Stomach smooth muscle (tissue), 2 donors: Measurements from ENCODE around the gene FHOD3.

Source experiments
- H3K27ac ChIP-seq: one replicate; pipeline ENCODE4 v1.7.0; 2013; ENCODE audit warnings: mild to moderate bottlenecking, low read length, inconsistent platforms
- H3K27me3 ChIP-seq, 2 donors: one replicate each; pipeline ENCODE4 v1.7.0; 2013; ENCODE audit warnings: low read length in 2 of 2; ENCODE audit not compliant: insufficient read depth in 2 of 2, control insufficient read depth in 1 of 2
- H3K36me3 ChIP-seq, 2 donors: one replicate each; pipeline ENCODE4 v1.7.0; 2013; ENCODE audit warnings: low read length in 2 of 2; ENCODE audit not compliant: control insufficient read depth in 2 of 2, insufficient read depth in 2 of 2
- H3K4me1 ChIP-seq: one replicate; pipeline ENCODE4 v1.7.0; 2013; ENCODE audit warnings: low read length; ENCODE audit not compliant: control insufficient read depth, insufficient read depth
- H3K4me3 ChIP-seq, 2 donors: one replicate each; pipeline ENCODE4 v1.7.0; 2013; ENCODE audit warnings: low read length in 2 of 2
- H3K9ac ChIP-seq, 2 donors: one replicate each; pipeline ENCODE4 v1.7.0; 2013; ENCODE audit warnings: low read length in 2 of 2, mild to moderate bottlenecking in 1 of 2
- H3K9me3 ChIP-seq, 2 donors: one replicate each; pipeline ENCODE4 v1.7.0; 2013; ENCODE audit warnings: low read length in 2 of 2; ENCODE audit not compliant: control insufficient read depth in 2 of 2
- donor health status: healthy.
- donor health status: Pancreatic carcinoma.

Gene FHOD3

DNA sequence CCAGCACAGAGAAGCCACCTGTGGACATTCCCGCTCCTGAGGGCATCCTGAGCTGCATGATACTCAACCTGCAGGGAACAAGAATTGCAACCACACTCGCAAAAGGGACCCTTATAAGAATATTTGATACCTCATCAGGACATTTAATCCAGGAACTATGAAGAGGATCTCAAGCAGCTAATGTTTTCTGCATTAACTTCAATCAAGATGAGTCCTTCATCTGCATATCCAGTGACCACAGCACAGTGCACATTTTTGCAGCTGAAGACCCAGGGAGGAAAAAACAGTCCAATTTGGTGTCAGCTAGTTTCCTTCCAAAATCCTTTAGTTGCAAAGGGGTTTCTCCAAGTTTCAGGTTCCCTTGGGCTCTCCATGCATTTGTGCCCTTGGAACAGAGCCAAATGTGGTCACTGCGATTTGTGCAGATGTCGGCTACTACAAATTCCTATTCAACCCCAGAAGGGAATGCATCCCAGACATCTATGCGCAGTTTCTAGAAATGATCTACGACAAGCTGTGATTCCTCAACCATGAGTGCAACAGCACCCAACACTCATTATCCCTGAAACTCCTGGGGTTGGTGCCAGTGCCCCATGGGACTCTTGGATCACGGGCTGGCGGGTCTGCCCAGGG, 23.3 kb upstream of the FHOD3 start:
- peaks cover 3 to 6% of the 10 kb centered on the region in 2 donors for H3K27me3 ChIP-seq
- no peak overlapping the region for H3K4me3 ChIP-seq
- no peak overlapping the region for H3K27ac ChIP-seq
- no peak overlapping the region for H3K9ac ChIP-seq
- H3K4me1 ChIP-seq, result no peaks in the 10 kb centered on the region
- no peaks in the 10 kb centered on the region for H3K36me3 ChIP-seq
- no peaks in the 10 kb centered on the region for H3K9me3 ChIP-seq

GRCh38 chr18:36275561-36275960, 22.0 kb upstream of the FHOD3 start:
- Histone ChIP-seq H3K27me3 (peaks cover 3 to 5% of the 10 kb centered on the region in 2 donors), H3K27ac (no peak overlapping the region), H3K4me1 (no peaks in the 10 kb centered on the region), H3K36me3 (no peaks in the 10 kb centered on the region), H3K9ac (no peak overlapping the region), H3K9me3 (no peaks in the 10 kb centered on the region), H3K4me3 (no peak overlapping the region)

GRCh38 chr18:36279001-36279400, 18.5 kb upstream of the FHOD3 start:
- peaks cover 5% of the 10 kb centered on the region in 2 donors for H3K27me3 ChIP-seq
- no peak overlapping the region for H3K9ac ChIP-seq
- H3K36me3 ChIP-seq, result no peaks in the 10 kb centered on the region
- H3K27ac ChIP-seq, result no peak overlapping the region
- H3K4me3 ChIP-seq, result no peak overlapping the region
- H3K9me3 ChIP-seq, result no peaks in the 10 kb centered on the region
- no peaks in the 10 kb centered on the region for H3K4me1 ChIP-seq

DNA sequence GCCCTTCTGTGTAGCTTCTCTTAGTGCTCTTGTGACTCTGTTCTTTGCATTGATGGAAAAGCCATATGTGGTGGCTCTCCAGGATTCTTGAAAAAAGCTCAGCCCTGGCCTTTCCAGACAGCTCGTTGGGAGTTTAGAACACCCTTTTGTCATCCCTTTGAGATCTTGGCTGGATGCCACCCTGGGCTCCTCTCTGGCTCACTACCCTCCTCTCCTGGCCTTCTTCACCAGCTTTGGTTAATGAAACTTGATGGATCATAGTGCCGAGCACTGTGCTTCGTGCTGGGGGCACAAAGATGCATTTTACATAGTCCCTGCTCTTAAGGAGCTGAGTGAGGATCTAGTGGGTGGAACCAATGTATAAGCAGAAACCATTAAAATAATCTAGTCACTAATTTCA, 15.6 kb upstream of the FHOD3 start:
- Histone ChIP-seq H3K9me3 (no peaks in the 10 kb centered on the region), H3K27ac (no peak overlapping the region), H3K27me3 (peaks cover 0 to 8% of the 10 kb centered on the region in 2 donors), H3K9ac (no peak overlapping the region), H3K36me3 (no peaks in the 10 kb centered on the region), H3K4me1 (no peaks in the 10 kb centered on the region), H3K4me3 (no peak overlapping the region)

GRCh38 chr18:36283448-36283847, 14.1 kb upstream of the FHOD3 start:
- Histone ChIP-seq H3K4me1 (no peaks in the 10 kb centered on the region), H3K27ac (no peak overlapping the region), H3K36me3 (no peaks in the 10 kb centered on the region), H3K27me3 (peaks cover 0 to 8% of the 10 kb centered on the region in 2 donors), H3K4me3 (no peak overlapping the region), H3K9ac (no peak overlapping the region), H3K9me3 (no peaks in the 10 kb centered on the region)

- no peak overlapping the region for H3K9ac ChIP-seq
- H3K4me3 ChIP-seq, result no peak overlapping the region
- H3K36me3 ChIP-seq, result no peaks in the 10 kb centered on the region
- H3K9me3 ChIP-seq, result no peaks in the 10 kb centered on the region
- H3K4me1 ChIP-seq, result no peaks in the 10 kb centered on the region
- H3K27ac ChIP-seq, result no peak overlapping the region
- peaks cover 0 to 8% of the 10 kb centered on the region in 2 donors for H3K27me3 ChIP-seq
Measured at GRCh38 chr18:36284268-36284667, 13.2 kb upstream of the FHOD3 start.

DNA sequence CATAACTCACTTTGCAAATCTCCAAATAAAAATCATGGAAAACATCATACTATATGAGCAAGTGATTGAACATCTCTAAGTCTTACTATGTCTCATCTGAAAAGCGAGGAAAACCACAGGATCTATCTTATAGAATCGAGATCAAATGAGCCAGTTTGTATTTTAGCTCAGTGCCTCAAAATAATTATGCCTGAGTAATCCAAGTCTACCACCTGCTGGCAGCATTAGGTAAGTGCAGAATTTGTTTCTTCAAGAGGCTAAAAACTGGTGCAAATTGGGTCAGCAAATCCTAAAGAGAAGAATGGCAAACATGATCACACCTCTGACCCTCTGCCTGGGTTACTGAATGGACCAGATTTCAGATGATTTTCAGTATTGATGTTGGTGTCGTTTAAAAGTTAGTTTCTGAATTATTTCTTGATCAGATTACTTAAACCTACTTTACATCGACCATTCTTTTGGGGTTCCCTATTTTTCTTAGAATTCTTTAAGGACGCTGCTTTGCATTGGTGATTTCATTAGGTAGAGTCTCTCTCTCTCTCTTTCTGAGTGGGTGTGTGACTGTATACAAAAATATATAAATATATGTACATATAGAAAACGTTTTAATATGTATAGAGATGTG, 12.7 kb upstream of the FHOD3 start:
- H3K4me1 ChIP-seq, result no peaks in the 10 kb centered on the region
- no peaks in the 10 kb centered on the region for H3K36me3 ChIP-seq
- H3K27ac ChIP-seq, result no peak overlapping the region
- no peaks in the 10 kb centered on the region for H3K9me3 ChIP-seq
- peaks cover 0 to 8% of the 10 kb centered on the region in 2 donors for H3K27me3 ChIP-seq
- H3K9ac ChIP-seq, result no peak overlapping the region
- no peak overlapping the region for H3K4me3 ChIP-seq

GRCh38 chr18:36287653-36288052, 9.9 kb upstream of the FHOD3 start:
- Histone ChIP-seq H3K27ac (no peak overlapping the region), H3K27me3 (peaks cover 0 to 8% of the 10 kb centered on the region in 2 donors), H3K4me3 (no peak overlapping the region), H3K36me3 (no peaks in the 10 kb centered on the region), H3K9me3 (no peaks in the 10 kb centered on the region), H3K4me1 (no peaks in the 10 kb centered on the region), H3K9ac (no peak overlapping the region)

GRCh38 chr18:36288689-36289088, 8.8 kb upstream of the FHOD3 start:
- Histone ChIP-seq H3K4me1 (no peaks in the 10 kb centered on the region), H3K27me3 (peaks cover 0 to 6% of the 10 kb centered on the region in 2 donors), H3K9ac (no peak overlapping the region), H3K36me3 (no peaks in the 10 kb centered on the region), H3K4me3 (no peak overlapping the region), H3K9me3 (no peaks in the 10 kb centered on the region), H3K27ac (no peak overlapping the region)

- Histone ChIP-seq H3K27ac (no peak overlapping the region), H3K9ac (no peak overlapping the region), H3K36me3 (no peaks in the 10 kb centered on the region), H3K4me3 (no peak overlapping the region), H3K27me3 (peaks cover 2% of the 10 kb centered on the region in 2 donors), H3K4me1 (peaks cover 13% of the 10 kb centered on the region), H3K9me3 (no peaks in the 10 kb centered on the region)
Measured at GRCh38 chr18:36294031-36294430, 3.5 kb upstream of the FHOD3 start.

- peaks cover 13% of the 10 kb centered on the region for H3K4me1 ChIP-seq
- H3K4me3 ChIP-seq, result no peak overlapping the region
- no peaks in the 10 kb centered on the region for H3K36me3 ChIP-seq
- no peaks in the 10 kb centered on the region for H3K9me3 ChIP-seq
- H3K27me3 ChIP-seq, result peaks cover 2 to 6% of the 10 kb centered on the region in 2 donors
- no peak overlapping the region for H3K9ac ChIP-seq
- H3K27ac ChIP-seq, result no peak overlapping the region
Measured at GRCh38 chr18:36295214-36295613, 2.3 kb upstream of the FHOD3 start.
